KG1 (cell line): Measurements from ENCODE around the gene DRD2.
"Not testable (repeated sequence)": the region's sequence is repeated elsewhere in the genome, so short reads cannot be mapped to it uniquely, and the experiment has no call there.

Experiments used
- DNase-seq: peaks from one replicate; lab custom pipeline; 2025; lab: John Stamatoyannopoulos, UW

The DRD2 gene

GRCh38 chr11:113475160-113475761, at the start of gene DRD2:
Gene DRD2, minus strand, starts transcription at chr11:113475398. Its CDS starts 50,747 bp downstream, at chr11:113424651.
- no peak for DNase-seq

GRCh38 chr11:113523906-113524305, 48.7 kb upstream of the DRD2 start:
- not testable (repeated sequence) for DNase-seq

DNA sequence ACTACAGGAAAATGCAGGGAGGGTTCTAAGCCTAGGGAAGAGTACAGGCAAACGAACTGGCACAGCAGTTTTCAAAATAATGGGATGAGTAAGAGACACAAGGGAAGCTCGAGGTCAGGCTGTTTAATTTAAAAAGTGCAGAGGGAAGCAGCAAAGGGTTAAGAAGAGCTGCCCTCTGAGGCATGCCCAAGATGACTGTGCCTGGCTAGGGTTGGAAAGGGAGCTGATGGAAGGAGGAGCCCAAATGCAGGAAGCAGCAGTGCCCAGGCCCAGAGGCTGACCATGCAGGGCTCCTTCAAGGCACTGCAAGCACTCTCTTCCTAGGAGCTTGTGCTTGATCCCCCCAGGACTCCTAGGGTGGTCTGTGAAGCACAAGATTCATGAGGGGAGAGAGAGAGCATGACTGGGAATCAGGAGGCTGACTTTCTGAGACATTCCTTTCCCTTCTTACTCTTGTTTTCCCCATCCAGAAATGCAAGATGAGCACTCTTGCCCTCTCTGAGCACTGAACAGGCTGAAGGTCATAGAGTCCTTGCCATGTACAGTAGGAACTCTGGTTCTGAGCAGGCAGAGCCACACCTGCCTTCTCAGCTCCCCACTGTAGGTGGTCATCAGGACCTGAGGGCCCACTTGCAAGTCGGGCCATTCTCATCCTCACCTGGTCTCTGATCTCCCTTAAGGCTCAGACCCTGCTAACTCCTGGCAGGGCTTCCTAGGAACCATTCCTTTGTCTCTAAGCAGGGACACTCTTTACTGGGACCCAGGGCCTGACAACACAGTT, 46.7 kb upstream of the DRD2 start:
- no peak for DNase-seq

- DNase-seq: no peak
These were observed 44.9 kb upstream of the DRD2 start for GRCh38 chr11:113519989-113520613.

DNA sequence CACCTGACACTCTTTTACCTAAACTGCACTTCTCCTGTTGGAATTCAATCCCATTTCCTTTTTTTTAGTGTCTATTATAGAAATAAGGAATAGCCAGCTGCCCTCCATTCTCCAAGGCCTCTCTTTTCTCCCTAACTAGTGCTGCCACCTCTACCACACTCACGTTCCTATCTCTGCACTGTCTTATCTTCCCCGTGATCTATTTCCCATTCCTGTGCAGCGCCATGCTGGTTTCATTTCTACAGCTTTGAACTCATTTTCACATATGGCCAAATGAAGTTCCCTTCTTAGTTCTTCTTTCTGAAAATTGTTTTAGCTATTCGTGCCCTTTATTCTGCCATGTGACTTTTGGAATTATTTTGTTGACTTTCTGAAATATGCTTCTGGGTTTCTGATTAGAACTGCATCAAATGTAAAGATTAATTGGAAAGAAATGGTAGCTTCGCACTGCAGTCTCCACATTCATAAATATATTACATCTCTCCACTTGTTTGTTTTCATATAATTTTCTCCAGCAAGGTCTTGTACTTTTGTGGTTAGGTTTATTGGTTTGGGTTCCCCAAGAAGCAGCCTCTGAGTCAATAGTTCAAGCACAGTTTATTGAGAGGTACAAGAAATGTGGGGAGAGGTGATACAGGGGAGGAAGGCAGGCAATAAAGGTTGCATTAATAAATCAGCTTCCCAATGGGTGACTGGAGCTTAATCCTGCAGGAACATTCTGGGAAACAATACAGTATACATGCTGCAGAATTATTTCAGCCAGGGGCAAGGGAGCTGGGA, 43.7 kb upstream of the DRD2 start:
- DNase-seq: no peak

- no peak for DNase-seq
These were observed 42.2 kb upstream of the DRD2 start for GRCh38 chr11:113517361-113517760.

DNA sequence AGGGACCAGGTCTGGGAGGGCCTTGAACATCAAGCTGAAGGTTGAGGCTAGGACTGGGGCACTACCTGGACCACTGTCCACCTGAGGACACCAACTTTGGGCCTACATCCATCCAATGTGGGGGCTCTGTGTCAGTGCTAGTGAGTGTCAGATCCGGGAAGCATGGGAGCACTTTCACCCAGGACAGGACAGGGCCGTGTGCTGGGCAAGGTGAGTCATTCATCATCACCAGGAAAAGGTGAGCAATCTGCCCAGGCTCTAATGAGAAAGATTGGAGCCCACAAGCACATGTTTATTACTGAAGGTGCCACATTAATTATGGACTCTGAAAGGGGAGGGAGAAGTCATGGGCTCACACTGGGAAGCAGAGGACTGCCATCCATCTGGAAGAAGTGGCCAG, 39.7 kb upstream of the DRD2 start:
- no peak for DNase-seq

GRCh38 chr11:113507341-113507740, 32.1 kb upstream of the DRD2 start:
- no peak for DNase-seq

- DNase-seq: no peak
These were observed 31.7 kb upstream of the DRD2 start for GRCh38 chr11:113506893-113507292.

DNA sequence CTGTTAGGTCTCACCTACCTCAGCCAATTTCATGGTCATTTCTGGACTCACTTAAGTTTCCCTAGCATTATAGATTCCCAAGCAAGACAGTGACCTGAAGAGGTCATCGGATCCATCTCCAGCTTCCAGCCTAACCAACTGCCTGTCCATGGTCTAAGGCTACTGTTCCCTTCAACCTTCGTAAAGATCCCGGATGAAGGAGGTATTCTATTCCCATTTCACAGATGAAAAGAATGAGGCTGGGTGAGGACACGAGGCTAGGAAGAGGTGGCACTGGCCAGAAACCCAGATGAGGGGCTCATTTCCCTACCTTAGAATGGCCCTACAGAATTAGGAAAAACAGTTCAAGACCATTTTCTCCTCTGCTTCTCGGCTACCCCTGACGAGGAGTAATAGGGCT, 31.3 kb upstream of the DRD2 start:
- DNase-seq: no peak

GRCh38 chr11:113505541-113506375, 30.6 kb upstream of the DRD2 start:
- no peak for DNase-seq

- no peak for DNase-seq
These were observed 29.8 kb upstream of the DRD2 start for GRCh38 chr11:113505046-113505445.

- DNase-seq: no peak
These were observed 29.4 kb upstream of the DRD2 start for GRCh38 chr11:113504586-113504985.

- no peak for DNase-seq
These were observed 28.9 kb upstream of the DRD2 start for GRCh38 chr11:113504071-113504470.

DNA sequence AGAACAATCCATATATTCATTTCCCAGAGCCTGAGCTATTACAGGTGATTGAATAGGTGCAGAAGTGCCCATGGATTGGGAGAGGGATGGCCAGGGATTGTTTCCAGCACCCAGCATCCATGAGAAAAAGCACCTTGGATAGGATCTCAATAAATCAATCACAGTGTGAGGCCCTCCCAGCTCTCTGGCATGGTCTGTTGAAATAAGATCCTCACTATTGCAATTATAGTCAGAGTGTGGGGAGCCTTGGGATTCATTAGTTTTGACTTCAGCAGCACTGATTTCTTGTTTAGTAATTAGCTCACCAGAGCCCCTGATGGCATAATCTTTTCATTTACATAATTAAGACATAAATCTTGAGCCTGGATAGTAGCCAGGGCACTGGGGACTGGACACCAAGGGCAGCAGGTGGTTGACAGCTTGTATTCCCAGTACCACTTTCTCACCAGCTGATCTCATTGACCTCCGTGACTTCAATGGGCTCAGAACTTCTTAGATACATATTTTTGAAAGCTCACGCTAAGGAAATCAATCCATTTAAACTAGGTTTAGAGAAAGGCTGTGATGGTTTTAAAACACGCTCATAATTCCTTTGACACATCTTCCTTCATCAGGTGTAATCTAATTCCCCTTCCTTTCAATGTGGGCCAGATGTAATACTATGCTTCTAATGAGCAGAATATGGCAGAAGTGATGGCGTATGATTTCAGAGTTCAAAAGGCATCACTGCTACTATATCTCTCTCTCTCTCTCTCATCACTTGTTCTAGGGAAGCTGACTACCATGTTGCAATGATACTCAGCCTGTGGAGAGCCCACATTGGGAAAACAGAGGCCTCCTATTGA, 22.1 kb upstream of the DRD2 start:
- DNase-seq: no peak

DNA sequence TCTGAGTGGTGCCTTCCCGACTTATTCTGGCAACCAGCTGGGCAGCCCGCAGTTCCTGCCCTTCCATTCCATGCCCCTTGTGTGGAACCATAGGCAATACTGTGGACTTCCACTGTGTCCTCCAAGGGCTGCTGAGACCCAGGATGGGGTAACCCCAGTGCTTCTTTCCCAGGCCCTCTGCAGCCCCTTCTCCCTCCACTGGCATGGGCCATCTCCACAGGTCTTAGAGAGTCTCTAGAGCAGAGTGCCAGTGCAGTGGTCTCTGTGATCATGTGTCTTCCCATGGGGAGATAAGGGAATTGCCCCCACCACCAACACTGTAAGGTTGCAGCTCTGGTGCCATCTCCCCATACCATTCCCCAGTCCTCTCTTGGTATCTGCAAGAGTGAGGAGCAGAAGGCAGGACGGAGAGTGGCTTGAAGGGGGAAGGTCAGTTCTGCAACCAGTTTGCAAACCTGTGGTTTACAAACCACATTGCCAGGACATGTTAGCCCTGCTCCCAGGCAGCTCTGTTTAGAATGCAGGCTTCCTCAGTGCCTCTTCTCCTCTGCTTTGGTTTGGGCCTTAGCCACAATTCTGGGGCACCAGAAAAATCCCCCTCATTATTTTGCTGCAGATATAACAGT, 20.9 kb upstream of the DRD2 start:
- no peak for DNase-seq

DNA sequence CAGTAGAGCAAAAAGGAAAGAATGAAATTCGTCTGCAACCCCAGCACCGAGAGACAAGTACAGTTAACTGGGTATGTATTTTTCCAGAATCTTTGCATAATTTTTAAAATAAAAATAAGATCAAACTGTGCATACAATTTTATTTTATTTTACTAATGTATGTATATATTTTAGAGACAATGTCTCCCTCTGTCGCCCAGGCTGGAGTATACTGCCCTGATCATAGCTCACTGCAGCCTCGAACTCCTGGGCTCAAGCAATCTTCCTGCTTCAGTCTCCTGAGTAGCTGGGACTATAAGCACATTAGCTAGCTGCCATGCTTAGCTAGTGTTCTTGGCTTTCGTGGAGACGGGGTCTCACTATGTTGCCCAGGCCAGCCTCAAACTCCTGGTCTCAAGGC, 18.8 kb upstream of the DRD2 start:
- DNase-seq: no peak

DNA sequence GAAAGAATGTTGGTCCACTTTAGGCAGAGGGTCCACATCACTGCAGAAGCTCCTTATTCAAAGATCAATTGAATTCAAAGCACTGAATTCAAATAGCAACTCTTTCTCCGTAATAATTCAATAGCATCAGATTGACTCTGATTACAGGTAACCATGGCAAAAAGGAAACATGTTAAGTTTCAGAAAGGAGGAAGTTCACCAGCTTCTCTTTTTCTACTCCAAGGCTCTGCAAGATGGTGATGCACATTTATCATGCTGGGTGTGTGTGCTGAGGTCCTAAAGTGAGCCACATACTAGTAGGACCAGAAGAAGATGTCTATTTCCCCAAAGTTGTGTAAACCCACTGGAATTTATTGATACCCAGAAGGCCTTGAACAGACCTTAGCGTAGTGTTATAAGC, 18.0 kb upstream of the DRD2 start:
- no peak for DNase-seq

- no peak for DNase-seq
These were observed 13.7 kb upstream of the DRD2 start for GRCh38 chr11:113488931-113489351.

DNA sequence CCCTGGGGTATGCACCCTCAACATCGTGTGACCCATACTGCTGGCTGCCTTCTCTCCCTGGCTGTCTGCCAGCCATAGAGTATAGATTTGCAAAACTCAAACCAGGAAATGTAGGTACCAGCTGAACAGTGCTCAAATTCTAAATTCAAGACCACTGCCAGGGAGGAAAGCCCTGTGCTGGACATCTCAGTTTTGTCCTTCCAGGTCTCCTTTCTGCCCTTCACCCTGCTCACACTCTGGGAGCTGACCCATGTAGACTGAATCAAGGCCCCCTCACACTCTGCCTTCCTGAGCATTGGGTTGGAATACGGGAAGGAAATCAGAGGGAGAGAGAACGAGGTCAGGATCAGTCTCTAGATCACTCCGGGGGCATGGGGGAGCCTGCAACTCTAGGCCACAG, 12.4 kb upstream of the DRD2 start:
- DNase-seq: no peak
